Measurements from ENCODE around the gene NHEJ1.

- TF ChIP-seq, protein P1, sequence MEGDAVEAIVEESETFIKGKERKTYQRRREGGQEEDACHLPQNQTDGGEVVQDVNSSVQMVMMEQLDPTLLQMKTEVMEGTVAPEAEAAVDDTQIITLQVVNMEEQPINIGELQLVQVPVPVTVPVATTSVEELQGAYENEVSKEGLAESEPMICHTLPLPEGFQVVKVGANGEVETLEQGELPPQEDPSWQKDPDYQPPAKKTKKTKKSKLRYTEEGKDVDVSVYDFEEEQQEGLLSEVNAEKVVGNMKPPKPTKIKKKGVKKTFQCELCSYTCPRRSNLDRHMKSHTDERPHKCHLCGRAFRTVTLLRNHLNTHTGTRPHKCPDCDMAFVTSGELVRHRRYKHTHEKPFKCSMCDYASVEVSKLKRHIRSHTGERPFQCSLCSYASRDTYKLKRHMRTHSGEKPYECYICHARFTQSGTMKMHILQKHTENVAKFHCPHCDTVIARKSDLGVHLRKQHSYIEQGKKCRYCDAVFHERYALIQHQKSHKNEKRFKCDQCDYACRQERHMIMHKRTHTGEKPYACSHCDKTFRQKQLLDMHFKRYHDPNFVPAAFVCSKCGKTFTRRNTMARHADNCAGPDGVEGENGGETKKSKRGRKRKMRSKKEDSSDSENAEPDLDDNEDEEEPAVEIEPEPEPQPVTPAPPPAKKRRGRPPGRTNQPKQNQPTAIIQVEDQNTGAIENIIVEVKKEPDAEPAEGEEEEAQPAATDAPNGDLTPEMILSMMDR (IDR thresholded peaks at IDR 0.05), result no peak
- TF ChIP-seq POLR2A (IDR thresholded peaks at IDR 0.05), result no peak
Measured at GRCh38 chr2:219180961-219181360, 20.3 kb upstream of the NHEJ1 start.

All from body of pancreas (tissue), 4 donors.